DND-41 (cell line): Measurements from ENCODE around the gene TDRD1.

Source experiments
- ATAC-seq: fragments of 200-7000 bp; cut with Tn5 transposase; 3 replicates; pipeline ENCODE4 v1.9.1; 2021; ENCODE audit warnings: low read depth; ENCODE audit not compliant: insufficient read depth
- DNase-seq: peaks from one replicate; pipeline ENCODE4 v3.0.0-alpha.2; 2020
- H2AFZ ChIP-seq: 2 replicates; pipeline ENCODE4 v1.6.0; 2012; ENCODE audit warnings: low read depth, low read length
- H3K27ac ChIP-seq: 2 replicates; pipeline ENCODE4 v1.5.1; 2012; ENCODE audit warnings: low read length, inconsistent platforms
- H3K27me3 ChIP-seq: fragments of 200-600 bp; sonication (generic); 2 replicates; pipeline ENCODE4 v1.6.0; 2012; ENCODE audit warnings: low read length, mild to moderate bottlenecking, inconsistent platforms; ENCODE audit not compliant: insufficient read depth, poor library complexity
- H3K36me3 ChIP-seq: 2 replicates; pipeline ENCODE4 v1.5.1; 2012; ENCODE audit warnings: low read length, inconsistent platforms; ENCODE audit not compliant: insufficient read depth
- H3K4me1 ChIP-seq: 2 replicates; pipeline ENCODE4 v1.5.1; 2012; ENCODE audit warnings: mild to moderate bottlenecking, low read length; ENCODE audit not compliant: insufficient read depth
- H3K4me2 ChIP-seq: 2 replicates; pipeline ENCODE4 v1.6.0; 2012; ENCODE audit warnings: mild to moderate bottlenecking, moderate library complexity, low read length, inconsistent platforms; ENCODE audit not compliant: insufficient read depth
- H3K4me3 ChIP-seq, 2 experiments: fragments of 200-600 bp in 1 of 2; shearing (Covaris generic) in 1 of 2; 2 replicates each; pipeline ENCODE4 v1.5.1; 2012 to 2016; ENCODE audit warnings: inconsistent platforms in 2 of 2, low read length in 2 of 2, mild to moderate bottlenecking in 2 of 2, low read depth in 1 of 2, moderate library complexity in 1 of 2
- H3K79me2 ChIP-seq: 2 replicates; pipeline ENCODE4 v1.6.0; 2012; ENCODE audit warnings: low read length, inconsistent platforms; ENCODE audit not compliant: insufficient read depth
- H3K9ac ChIP-seq: 2 replicates; pipeline ENCODE4 v1.6.0; 2012; ENCODE audit warnings: low read depth, mild to moderate bottlenecking, inconsistent platforms, low read length, moderate library complexity
- H3K9me3 ChIP-seq: 2 replicates; pipeline ENCODE4 v1.5.1; 2012; ENCODE audit warnings: low read length, moderate library complexity, mild to moderate bottlenecking, inconsistent platforms; ENCODE audit not compliant: insufficient read depth, severe bottlenecking
- H4K20me1 ChIP-seq: 2 replicates; pipeline ENCODE4 v1.6.0; 2012; ENCODE audit warnings: low read length; ENCODE audit not compliant: insufficient read depth
- CTCF ChIP-seq: IDR thresholded peaks from 2 replicates; pipeline ENCODE4 v1.5.1; 2012; ENCODE audit warnings: borderline replicate concordance, low read length, moderate library complexity, mild to moderate bottlenecking; ENCODE audit not compliant: poor library complexity, severe bottlenecking; ENCODE audit errors: extremely low read depth
- EZH2 ChIP-seq: IDR thresholded peaks from 3 replicates; pipeline ENCODE4 v1.6.1; 2012; ENCODE audit warnings: borderline replicate concordance, low read depth, mild to moderate bottlenecking, moderate library complexity, low read length, inconsistent platforms; ENCODE audit not compliant: severe bottlenecking

TDRD1 gene

GRCh38 chr10:114278140-114278883, 99.2 kb downstream of the TDRD1 start:
- peaks cover 3% of the 10 kb centered on the region for H3K27me3 ChIP-seq
- ATAC-seq (no peak), DNase-seq (no peak)
- TF ChIP-seq EZH2, result no peak
- no peak for TF ChIP-seq CTCF
- no peaks in the 10 kb centered on the region for H3K36me3 ChIP-seq
- H3K4me3 ChIP-seq, result no peak overlapping the region
- no peak overlapping the region for H3K9ac ChIP-seq
- no peak overlapping the region for H3K4me2 ChIP-seq
- no peaks in the 10 kb centered on the region for H4K20me1 ChIP-seq
- H2AFZ ChIP-seq, result no peak overlapping the region
- no peak overlapping the region for H3K27ac ChIP-seq
- no peaks in the 10 kb centered on the region for H3K4me1 ChIP-seq
- no peaks in the 10 kb centered on the region for H3K79me2 ChIP-seq
- no peaks in the 10 kb centered on the region for H3K9me3 ChIP-seq

- no peak for DNase-seq
- TF ChIP-seq CTCF, result no peak
- TF ChIP-seq EZH2, result no peak
- no peak overlapping the region for H3K9ac ChIP-seq
Observed at GRCh38 chr10:114278884-114279191, 99.7 kb downstream of the TDRD1 start.

GRCh38 chr10:114279289-114279688, 100.1 kb downstream of the TDRD1 start:
- Histone ChIP-seq H3K79me2 (no peaks in the 10 kb centered on the region), H3K4me3 (no peak overlapping the region), H3K4me1 (no peaks in the 10 kb centered on the region), H3K27ac (no peak overlapping the region), H3K9ac (no peak overlapping the region), H4K20me1 (no peaks in the 10 kb centered on the region), H3K9me3 (no peaks in the 10 kb centered on the region), H3K36me3 (no peaks in the 10 kb centered on the region), H3K4me2 (no peak overlapping the region), H3K27me3 (peaks cover 5% of the 10 kb centered on the region), H2AFZ (no peak overlapping the region)
- ATAC-seq (no peak), DNase-seq (no peak)
- TF ChIP-seq CTCF (no peak), EZH2 (no peak)

More at GRCh38 chr10:114278884-114279191, 99.7 kb downstream of the TDRD1 start:
- Histone ChIP-seq H3K4me1 (no peaks in the 10 kb centered on the region), H3K27me3 (peaks cover 5% of the 10 kb centered on the region), H3K27ac (no peak overlapping the region), H3K79me2 (no peaks in the 10 kb centered on the region), H4K20me1 (no peaks in the 10 kb centered on the region), H3K9me3 (no peaks in the 10 kb centered on the region), H2AFZ (no peak overlapping the region), H3K4me3 (no peak overlapping the region), H3K4me2 (no peak overlapping the region), H3K36me3 (no peaks in the 10 kb centered on the region)
- no peak for ATAC-seq
